K562 (cell line): ENCODE measurements around the gene NDUFAF2. TPM values are rescaled to one million over a fixed set of nuclear protein-coding genes. Genes with fewer than 3 reads are reported as not detected.

Experiments
- ATAC-seq: fragments of 200-7000 bp; cut with Tn5 transposase; 3 replicates; pipeline ENCODE4 v1.9.1; 2020; ENCODE audit warnings: moderate library complexity
- BruUV-seq: library from RNA; stranded (reverse); fragments of 400-500 nt; replicated peaks from 2 replicates; lab custom pipeline; 2021; lab: Mats Ljungman, UMichigan
- CTCF ChIA-PET: fragments of 300-600 bp; formaldehyde crosslinking; extraction: SDS; loops from one replicate; lab custom pipeline; 2021; ENCODE audit warnings: low intra/inter-chr PET ratio; lab: Yijun Ruan, JAX
- POLR2A ChIA-PET: fragments of 300-600, 350-650 bp; sonication (Branson Sonifier 250); formaldehyde crosslinking; extraction: SDS; loops from one replicate; lab custom pipeline; 2021; ENCODE audit warnings: antibody characterized with exemption, inconsistent platforms; lab: Yijun Ruan, JAX
- DNase-seq, 4 experiments: peaks; one replicate each; pipeline versions ENCODE4 v3.0.0 to v3.0.0-alpha.2; 2011 to 2018; ENCODE audit warnings: low spot score in 3 of 4, mixed read lengths in 3 of 4; ENCODE audit errors: extremely low read depth in 1 of 4
- FAIRE-seq: peaks from 2 replicates; lab custom pipeline; 2011; peaks lifted over from hg19 to GRCh38; lab: Jason Lieb, UNC
- H2AFZ ChIP-seq: 2 replicates; pipeline ENCODE4 v1.6.0; 2011; ENCODE audit warnings: low read depth, low read length, control low read depth, inconsistent platforms
- H3K27ac ChIP-seq: fragments of 200-600 bp; 3 replicates; pipeline ENCODE4 v1.8.0; 2011; ENCODE audit warnings: low read depth, mild to moderate bottlenecking, control low read depth, inconsistent platforms, low read length, moderate library complexity, mixed read lengths; ENCODE audit errors: extremely low read depth
- H3K27me3 ChIP-seq, 2 experiments: fragments of 300-600 bp in 1 of 2; 2 replicates in 1 of 2; 3 replicates in 1 of 2; pipeline versions ENCODE4 v1.6.0 to v1.8.0; 2011; ENCODE audit warnings: inconsistent platforms in 2 of 2, low read length in 2 of 2, mild to moderate bottlenecking in 1 of 2, mixed read lengths in 1 of 2, moderate library complexity in 1 of 2; ENCODE audit not compliant: control insufficient read depth in 2 of 2, insufficient read depth in 2 of 2
- H3K36me3 ChIP-seq: fragments of 300-600 bp; 3 replicates; pipeline ENCODE4 v1.8.0; 2011; ENCODE audit warnings: mild to moderate bottlenecking, low read length, inconsistent platforms; ENCODE audit not compliant: control insufficient read depth, insufficient read depth
- H3K4me1 ChIP-seq, 2 experiments: fragments of 200-600 bp in 1 of 2; replicated peaks in 1 of 2; 2 replicates in 1 of 2; 3 replicates in 1 of 2; pipeline versions ENCODE4 v1.5.1 to v1.8.0; 2011; ENCODE audit warnings: inconsistent platforms in 2 of 2, low read length in 2 of 2, mild to moderate bottlenecking in 1 of 2, mixed read lengths in 1 of 2, moderate library complexity in 1 of 2; ENCODE audit not compliant: control insufficient read depth in 2 of 2, insufficient read depth in 2 of 2
- H3K4me2 ChIP-seq: 2 replicates; pipeline ENCODE4 v1.6.1; 2011; ENCODE audit warnings: low read length, control low read depth, inconsistent platforms, mixed read lengths; ENCODE audit not compliant: insufficient read depth
- H3K4me3 ChIP-seq: fragments of 200-600 bp; sonication (generic), shearing (Covaris generic); 2 replicates; pipeline ENCODE4 v1.5.1; 2016; ENCODE audit warnings: control low read depth, inconsistent platforms
- H3K79me2 ChIP-seq: fragments of 200-600 bp; 3 replicates; pipeline ENCODE4 v1.8.0; 2011; ENCODE audit warnings: low read length, inconsistent platforms; ENCODE audit not compliant: control insufficient read depth, insufficient read depth
- H3K9ac ChIP-seq, 2 experiments: 2 replicates each; pipeline versions ENCODE4 v1.6.0 to v1.6.1; 2011; ENCODE audit warnings: low read depth in 2 of 2, low read length in 2 of 2, control low read depth in 1 of 2, inconsistent platforms in 1 of 2, mild to moderate bottlenecking in 1 of 2, mixed read lengths in 1 of 2; ENCODE audit not compliant: insufficient read depth in 1 of 2
- H3K9me1 ChIP-seq: one replicate; pipeline ENCODE4 v1.6.0; 2011; ENCODE audit warnings: inconsistent platforms, mild to moderate bottlenecking, low read length, moderate library complexity; ENCODE audit not compliant: control insufficient read depth, insufficient read depth
- H3K9me3 ChIP-seq: replicated peaks from 2 replicates; pipeline ENCODE4 v1.5.1; 2011; ENCODE audit warnings: low read depth, low read length, inconsistent platforms; ENCODE audit not compliant: control insufficient read depth, insufficient read depth
- H4K20me1 ChIP-seq: replicated peaks from 2 replicates; pipeline ENCODE4 v1.6.1; 2011; ENCODE audit warnings: low read length, inconsistent platforms, mixed read lengths; ENCODE audit not compliant: control insufficient read depth, insufficient read depth
- ARID1B ChIP-seq: fragments of 450-650 bp; IDR thresholded peaks from 2 replicates; pipeline ENCODE4 v1.6.1; 2016; ENCODE audit warnings: antibody characterized with exemption, mild to moderate bottlenecking, inconsistent platforms
- CHD4 ChIP-seq: fragments of 200-600 bp; sonication (generic); IDR thresholded peaks from 3 replicates; pipeline ENCODE4 v1.6.1; 2012; ENCODE audit warnings: low read depth, mild to moderate bottlenecking, mixed read lengths, low read length, inconsistent platforms; ENCODE audit not compliant: insufficient read depth, insufficient replicate concordance, poor library complexity, severe bottlenecking
- HMGXB4 ChIP-seq: sonication (generic); formaldehyde crosslinking; IDR thresholded peaks from 2 replicates; pipeline ENCODE4 v1.8.1; 2023; ENCODE audit warnings: mild to moderate bottlenecking, missing genetic modification reagents
- PCBP2 ChIP-seq: fragments of 200-400 bp; formaldehyde crosslinking; IDR thresholded peaks from 2 replicates; pipeline ENCODE4 v1.6.1; 2018; ENCODE audit warnings: low read length, low read depth, mild to moderate bottlenecking, moderate library complexity; ENCODE audit not compliant: poor library complexity, severe bottlenecking
- SOX6 ChIP-seq: fragments of 450-650 bp; IDR thresholded peaks from 2 replicates; pipeline ENCODE4 v1.6.1; 2014; ENCODE audit warnings: mild to moderate bottlenecking
- XRCC4 ChIP-seq: IDR thresholded peaks from one replicate; pipeline ENCODE4 v1.6.1; 2011; ENCODE audit not compliant: insufficient read depth, insufficient read length; ENCODE audit errors: extremely low read depth
- WGBS: fragments of 100-300 bp; shearing (Covaris generic); methylation state at CpG from one replicate; pipeline ENCODE4 v1.1.6; 2016; ENCODE audit warnings: low coverage, mixed read lengths; ENCODE audit not compliant: insufficient coverage; ENCODE audit errors: missing lambda C conversion rate; 5-methylcytosine and 5-hydroxymethylcytosine counted together
- in situ Hi-C: fragments of 300-500 bp; cut with MboI; formaldehyde crosslinking; loops from 4 replicates; pipeline ENCODE4 v1.15.0; 2018; ENCODE audit warnings: inconsistent platforms, mixed read lengths
- intact Hi-C: fragments of 100-400 bp; cut with micrococcal nuclease; formaldehyde crosslinking; loops from 2 replicates; pipeline ENCODE4 v1.14.2; 2022
- polyA plus RNA-seq, 8 experiments: library from polyadenylated mRNA; depleted of rRNA in 4 of 8; stranded (reverse) in 5 of 8; unstranded in 3 of 8; fragments of >200 nt; fragmentation: Nextera tagmentation in 2 of 8; fragmentation: Illumina TruSeq in 1 of 8; extraction: Ambion mirVana in 2 of 8; extraction: Trizol in 1 of 8; gene quantifications; 2 replicates each; pipeline versions ENCODE4 v1.2.1 to v1.2.3, GENCODE V29; 2011 to 2014; ENCODE audit warnings: inconsistent platforms in 1 of 8, missing spikeins in 1 of 8
- total RNA-seq, 7 experiments: library from RNA; depleted of rRNA in 6 of 7; stranded (reverse); fragments of >200 nt in 6 of 7; fragmentation: Illumina TruSeq in 2 of 7; extraction: Trizol in 2 of 7; gene quantifications; 2 replicates each; pipeline versions ENCODE4 v1.2.1 to v1.2.3, GENCODE V29; 2011 to 2021; ENCODE audit warnings: low replicate concordance in 1 of 7
- TF ChIP-seq, protein P1 (sequence below): fragments of 250-450 bp; sonication (Bioruptor Pico); IDR thresholded peaks from 2 replicates; pipeline ENCODE4 v1.4.0; 2020; ENCODE audit warnings: mild to moderate bottlenecking, moderate library complexity
- TF ChIP-seq, protein P2 (sequence below), 2 experiments: fragments of 450-650 bp; IDR thresholded peaks; 2 replicates each; pipeline ENCODE4 v1.6.1; 2016
- TF ChIP-seq, protein P3 (sequence below): fragments of 250-450 bp; sonication (Bioruptor Pico); IDR thresholded peaks from 2 replicates; pipeline ENCODE4 v1.4.0; 2020

Gene NDUFAF2
- total and polyA plus RNA-seq, 9 of the 15 experiments (the other 6 are each of a cell fraction or from before 2014, with no cell fraction given) = 56.0 to 155 (median 95.9) TPM

DNA sequence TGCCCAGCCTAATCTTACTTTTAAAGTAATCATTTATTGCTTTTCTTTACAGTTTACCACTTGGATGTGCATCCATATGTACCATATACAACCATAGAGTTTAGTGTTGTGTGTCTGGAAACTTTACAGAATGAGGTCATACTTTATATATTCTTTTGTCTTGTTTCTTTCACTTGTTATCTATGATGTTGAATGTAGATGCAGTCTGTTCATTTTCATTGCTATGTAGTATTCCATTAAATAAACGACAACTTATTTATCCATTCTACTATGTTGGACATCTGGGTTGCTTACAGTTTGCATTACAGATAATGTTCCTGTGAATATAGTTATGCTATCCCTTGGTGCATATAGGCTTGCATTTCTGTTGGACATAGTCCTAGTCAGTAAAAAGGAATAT, 238.5 kb downstream of the NDUFAF2 start:
- intact Hi-C loops = no loop called here
- Histone ChIP-seq H3K4me2 (no peak overlapping the region), H2AFZ (no peak overlapping the region), H3K27me3 (no peaks in the 10 kb centered on the region), H3K27ac (no peak overlapping the region), H4K20me1 (no peaks in the 10 kb centered on the region), H3K79me2 (no peaks in the 10 kb centered on the region), H3K36me3 (no peaks in the 10 kb centered on the region), H3K9me3 (no peaks in the 10 kb centered on the region), H3K9me1 (no peaks in the 10 kb centered on the region), H3K9ac (no peak overlapping the region), H3K4me3 (no peak overlapping the region), H3K4me1 (no peaks in the 10 kb centered on the region)
- in situ Hi-C loops = no loop called here
- ChIA-PET POLR2A (no interaction called here), CTCF (no interaction called here)
- ATAC-seq (no peak), FAIRE-seq (no peak), DNase-seq (no peak)
- no TSS peak for BruUV-seq
- 14% methylated on average over 1 of the region's 1 CpG for whole genome bisulfite sequencing
- TF ChIP-seq HMGXB4 (no peak), XRCC4 (no peak), CHD4 (no peak), PCBP2 (no peak), ARID1B (no peak), SOX6 (no peak)
- TF ChIP-seq, protein P1, sequence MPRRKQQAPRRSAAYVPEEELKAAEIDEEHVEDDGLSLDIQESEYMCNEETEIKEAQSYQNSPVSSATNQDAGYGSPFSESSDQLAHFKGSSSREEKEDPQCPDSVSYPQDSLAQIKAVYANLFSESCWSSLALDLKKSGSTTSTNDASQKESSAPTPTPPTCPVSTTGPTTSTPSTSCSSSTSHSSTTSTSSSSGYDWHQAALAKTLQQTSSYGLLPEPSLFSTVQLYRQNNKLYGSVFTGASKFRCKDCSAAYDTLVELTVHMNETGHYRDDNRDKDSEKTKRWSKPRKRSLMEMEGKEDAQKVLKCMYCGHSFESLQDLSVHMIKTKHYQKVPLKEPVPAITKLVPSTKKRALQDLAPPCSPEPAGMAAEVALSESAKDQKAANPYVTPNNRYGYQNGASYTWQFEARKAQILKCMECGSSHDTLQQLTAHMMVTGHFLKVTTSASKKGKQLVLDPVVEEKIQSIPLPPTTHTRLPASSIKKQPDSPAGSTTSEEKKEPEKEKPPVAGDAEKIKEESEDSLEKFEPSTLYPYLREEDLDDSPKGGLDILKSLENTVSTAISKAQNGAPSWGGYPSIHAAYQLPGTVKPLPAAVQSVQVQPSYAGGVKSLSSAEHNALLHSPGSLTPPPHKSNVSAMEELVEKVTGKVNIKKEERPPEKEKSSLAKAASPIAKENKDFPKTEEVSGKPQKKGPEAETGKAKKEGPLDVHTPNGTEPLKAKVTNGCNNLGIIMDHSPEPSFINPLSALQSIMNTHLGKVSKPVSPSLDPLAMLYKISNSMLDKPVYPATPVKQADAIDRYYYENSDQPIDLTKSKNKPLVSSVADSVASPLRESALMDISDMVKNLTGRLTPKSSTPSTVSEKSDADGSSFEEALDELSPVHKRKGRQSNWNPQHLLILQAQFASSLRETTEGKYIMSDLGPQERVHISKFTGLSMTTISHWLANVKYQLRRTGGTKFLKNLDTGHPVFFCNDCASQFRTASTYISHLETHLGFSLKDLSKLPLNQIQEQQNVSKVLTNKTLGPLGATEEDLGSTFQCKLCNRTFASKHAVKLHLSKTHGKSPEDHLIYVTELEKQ = no peak
- TF ChIP-seq, protein P2, sequence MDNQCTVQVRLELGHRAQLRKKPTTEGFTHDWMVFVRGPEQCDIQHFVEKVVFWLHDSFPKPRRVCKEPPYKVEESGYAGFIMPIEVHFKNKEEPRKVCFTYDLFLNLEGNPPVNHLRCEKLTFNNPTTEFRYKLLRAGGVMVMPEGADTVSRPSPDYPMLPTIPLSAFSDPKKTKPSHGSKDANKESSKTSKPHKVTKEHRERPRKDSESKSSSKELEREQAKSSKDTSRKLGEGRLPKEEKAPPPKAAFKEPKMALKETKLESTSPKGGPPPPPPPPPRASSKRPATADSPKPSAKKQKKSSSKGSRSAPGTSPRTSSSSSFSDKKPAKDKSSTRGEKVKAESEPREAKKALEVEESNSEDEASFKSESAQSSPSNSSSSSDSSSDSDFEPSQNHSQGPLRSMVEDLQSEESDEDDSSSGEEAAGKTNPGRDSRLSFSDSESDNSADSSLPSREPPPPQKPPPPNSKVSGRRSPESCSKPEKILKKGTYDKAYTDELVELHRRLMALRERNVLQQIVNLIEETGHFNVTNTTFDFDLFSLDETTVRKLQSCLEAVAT (IDR thresholded peaks at IDR 0.05) = no peak
- TF ChIP-seq, protein P3, sequence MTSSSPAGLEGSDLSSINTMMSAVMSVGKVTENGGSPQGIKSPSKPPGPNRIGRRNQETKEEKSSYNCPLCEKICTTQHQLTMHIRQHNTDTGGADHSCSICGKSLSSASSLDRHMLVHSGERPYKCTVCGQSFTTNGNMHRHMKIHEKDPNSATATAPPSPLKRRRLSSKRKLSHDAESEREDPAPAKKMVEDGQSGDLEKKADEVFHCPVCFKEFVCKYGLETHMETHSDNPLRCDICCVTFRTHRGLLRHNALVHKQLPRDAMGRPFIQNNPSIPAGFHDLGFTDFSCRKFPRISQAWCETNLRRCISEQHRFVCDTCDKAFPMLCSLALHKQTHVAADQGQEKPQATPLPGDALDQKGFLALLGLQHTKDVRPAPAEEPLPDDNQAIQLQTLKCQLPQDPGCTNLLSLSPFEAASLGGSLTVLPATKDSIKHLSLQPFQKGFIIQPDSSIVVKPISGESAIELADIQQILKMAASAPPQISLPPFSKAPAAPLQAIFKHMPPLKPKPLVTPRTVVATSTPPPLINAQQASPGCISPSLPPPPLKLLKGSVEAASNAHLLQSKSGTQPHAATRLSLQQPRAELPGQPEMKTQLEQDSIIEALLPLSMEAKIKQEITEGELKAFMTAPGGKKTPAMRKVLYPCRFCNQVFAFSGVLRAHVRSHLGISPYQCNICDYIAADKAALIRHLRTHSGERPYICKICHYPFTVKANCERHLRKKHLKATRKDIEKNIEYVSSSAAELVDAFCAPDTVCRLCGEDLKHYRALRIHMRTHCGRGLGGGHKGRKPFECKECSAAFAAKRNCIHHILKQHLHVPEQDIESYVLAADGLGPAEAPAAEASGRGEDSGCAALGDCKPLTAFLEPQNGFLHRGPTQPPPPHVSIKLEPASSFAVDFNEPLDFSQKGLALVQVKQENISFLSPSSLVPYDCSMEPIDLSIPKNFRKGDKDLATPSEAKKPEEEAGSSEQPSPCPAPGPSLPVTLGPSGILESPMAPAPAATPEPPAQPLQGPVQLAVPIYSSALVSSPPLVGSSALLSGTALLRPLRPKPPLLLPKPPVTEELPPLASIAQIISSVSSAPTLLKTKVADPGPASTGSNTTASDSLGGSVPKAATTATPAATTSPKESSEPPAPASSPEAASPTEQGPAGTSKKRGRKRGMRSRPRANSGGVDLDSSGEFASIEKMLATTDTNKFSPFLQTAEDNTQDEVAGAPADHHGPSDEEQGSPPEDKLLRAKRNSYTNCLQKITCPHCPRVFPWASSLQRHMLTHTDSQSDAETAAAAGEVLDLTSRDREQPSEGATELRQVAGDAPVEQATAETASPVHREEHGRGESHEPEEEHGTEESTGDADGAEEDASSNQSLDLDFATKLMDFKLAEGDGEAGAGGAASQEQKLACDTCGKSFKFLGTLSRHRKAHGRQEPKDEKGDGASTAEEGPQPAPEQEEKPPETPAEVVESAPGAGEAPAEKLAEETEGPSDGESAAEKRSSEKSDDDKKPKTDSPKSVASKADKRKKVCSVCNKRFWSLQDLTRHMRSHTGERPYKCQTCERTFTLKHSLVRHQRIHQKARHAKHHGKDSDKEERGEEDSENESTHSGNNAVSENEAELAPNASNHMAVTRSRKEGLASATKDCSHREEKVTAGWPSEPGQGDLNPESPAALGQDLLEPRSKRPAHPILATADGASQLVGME (CRISPR knock-in tag) = no peak
